Measurements from ENCODE around the gene XIST.
"Not testable (repeated sequence)": the region's sequence is repeated elsewhere in the genome, so short reads cannot be mapped to it uniquely, and the experiment has no call there.

The XIST gene

GRCh38 chrX:73838123-73838522, 14.4 kb downstream of the XIST start:
- no peak for DNase-seq

GRCh38 chrX:73836956-73837477, 15.5 kb downstream of the XIST start:
- DNase-seq: no peak

DNA sequence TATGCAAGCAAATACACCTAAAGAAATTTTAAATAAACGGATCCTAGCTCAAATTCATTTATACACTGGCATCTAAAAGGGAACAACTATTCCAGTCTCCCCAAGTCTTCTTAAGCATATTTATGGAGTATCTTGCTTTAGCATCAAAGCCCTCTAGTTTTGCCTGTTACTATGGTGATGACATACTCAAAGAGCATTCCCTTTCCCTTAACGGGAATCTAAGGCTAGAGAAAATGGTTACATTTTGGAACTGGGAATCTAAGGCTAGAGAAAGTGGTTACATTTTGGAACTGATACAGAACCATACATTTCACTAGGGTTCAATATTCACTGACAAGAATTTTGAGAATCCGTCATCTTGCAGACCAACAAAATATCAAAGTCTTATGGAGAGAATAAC, 18.3 kb downstream of the XIST start:
- no peak for DNase-seq

DNA sequence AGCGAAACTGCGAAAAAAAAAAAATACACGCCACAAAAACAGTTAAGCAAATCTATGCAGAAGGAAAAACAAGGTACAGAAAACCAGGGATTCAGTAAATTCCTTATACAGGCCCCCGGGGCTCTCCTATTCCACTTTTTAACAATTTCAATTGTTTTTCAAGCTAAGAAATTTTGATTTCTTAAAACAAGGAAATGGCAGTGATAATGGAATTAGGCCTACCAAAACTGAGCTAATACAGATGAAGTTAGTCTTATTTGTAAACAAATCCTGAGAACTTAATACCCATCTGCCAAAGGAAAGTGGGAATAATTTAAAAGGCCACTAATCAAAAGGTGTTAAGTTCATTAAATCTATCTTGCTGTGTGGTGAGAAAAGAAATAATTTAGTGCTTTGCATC, 20.2 kb downstream of the XIST start:
- no peak for DNase-seq

DNA sequence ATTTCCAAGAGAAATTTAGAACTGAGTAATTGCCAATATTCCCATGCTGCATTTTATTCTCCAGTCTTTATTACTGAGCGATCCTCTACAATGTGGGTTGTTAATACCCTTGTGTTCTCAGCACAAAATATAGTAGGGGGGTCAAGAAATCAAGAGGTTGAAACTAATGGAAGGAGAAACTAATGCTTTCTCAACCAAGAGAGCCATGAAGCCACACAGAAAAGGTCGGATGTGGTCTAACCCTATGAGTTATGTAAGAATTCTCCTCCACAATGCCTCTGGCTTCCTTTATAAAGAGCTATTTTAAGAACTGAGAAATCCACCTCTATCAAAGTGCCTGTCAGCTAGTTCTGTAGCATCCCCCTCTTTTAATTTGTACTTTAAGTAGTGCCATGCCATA, 21.0 kb downstream of the XIST start:
- no peak for DNase-seq

DNA sequence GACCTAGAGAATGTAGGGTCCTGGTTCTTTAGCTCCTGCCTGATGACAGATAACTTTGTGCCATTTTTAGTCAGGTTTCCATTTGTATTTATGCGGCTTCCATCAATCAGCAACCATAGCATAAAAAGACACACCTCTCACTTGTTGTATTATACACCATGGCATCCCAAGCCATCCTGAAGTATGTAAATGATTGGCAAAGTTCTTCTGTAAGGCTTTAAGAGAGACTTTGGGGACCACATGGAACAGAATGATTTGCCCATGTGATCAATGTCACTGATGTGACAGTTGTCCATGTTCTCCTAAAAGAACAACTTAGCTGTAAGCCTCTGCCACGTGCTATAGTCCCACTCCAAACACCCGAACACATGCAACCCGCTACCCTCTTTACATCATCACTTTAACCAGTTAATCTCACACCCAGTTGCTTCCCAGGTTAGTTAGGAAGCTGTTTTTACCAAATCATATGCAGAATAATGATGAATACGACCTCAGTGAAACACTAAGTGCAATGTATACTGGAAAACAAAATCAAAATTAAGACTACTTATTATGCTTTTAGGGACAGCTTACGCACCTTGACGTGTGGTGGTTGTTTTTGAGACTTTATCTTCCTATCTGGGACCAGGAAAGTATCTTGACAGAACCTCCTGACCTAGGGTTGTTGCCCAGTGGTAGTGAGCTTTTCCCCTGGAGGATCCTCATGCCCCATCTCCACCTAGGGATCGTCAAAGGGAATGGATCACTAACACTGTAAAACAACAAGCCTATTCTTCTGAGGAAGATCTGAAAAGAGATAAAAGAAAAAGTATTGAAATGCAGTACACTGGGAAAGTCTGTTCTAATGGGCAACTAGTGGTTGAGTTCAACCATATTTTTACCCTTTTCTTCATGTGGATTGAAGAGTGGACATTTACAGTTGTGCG, 21.8 kb downstream of the XIST start:
- DNase-seq: no peak

- no peak for DNase-seq
Measured at GRCh38 chrX:73829890-73830466, 22.5 kb downstream of the XIST start.

- DNase-seq: no peak
Measured at GRCh38 chrX:73828080-73828720, 24.3 kb downstream of the XIST start.

DNA sequence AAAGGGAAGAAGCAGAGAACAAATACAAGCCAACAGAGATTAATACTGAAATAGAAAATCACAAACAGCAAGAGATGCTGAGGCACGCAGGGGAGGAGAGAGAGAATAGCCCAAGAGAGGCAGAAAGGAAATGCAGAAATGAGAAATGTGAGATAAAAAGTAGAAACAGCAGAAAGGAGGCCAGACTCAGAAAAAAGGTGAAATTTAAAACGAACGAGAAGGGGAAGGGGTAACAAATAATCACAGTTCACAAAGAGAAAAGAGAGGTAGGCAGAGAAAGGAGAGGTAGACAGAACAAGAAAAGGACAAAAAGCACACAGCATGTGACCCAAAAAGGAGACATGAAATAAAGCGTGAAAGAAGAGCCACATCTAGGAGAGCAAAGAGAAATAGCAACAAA, 25.1 kb downstream of the XIST start:
- DNase-seq: no peak

- DNase-seq: no peak
Measured at GRCh38 chrX:73826996-73827395, 25.5 kb downstream of the XIST start.

- no peak for DNase-seq
Measured at GRCh38 chrX:73825569-73825968, 26.9 kb downstream of the XIST start.

DNA sequence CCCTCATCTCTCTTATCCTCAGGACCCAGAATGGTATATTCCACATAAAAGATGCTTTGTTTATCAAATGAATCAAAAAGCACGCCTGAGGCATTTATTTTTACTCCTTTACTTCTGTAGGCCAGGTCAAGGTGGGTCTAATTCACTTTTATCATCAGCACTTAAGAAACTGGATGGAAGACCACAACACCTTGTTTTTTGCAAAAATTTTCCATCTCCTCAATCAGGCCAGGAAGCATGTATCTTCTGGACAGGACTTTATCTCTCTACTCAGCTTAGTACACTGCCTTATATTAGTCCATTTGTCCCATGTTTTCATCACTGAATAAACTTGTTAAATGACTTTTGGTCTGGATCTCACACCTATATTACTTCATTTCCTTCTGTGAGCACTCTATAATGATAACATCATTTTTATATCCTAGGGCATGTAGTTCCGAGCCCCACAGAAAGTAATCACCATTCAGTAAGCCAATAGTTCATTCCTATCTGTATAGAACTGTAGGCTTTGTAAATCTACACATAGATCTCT, 29.0 kb downstream of the XIST start:
- no peak for DNase-seq

DNA sequence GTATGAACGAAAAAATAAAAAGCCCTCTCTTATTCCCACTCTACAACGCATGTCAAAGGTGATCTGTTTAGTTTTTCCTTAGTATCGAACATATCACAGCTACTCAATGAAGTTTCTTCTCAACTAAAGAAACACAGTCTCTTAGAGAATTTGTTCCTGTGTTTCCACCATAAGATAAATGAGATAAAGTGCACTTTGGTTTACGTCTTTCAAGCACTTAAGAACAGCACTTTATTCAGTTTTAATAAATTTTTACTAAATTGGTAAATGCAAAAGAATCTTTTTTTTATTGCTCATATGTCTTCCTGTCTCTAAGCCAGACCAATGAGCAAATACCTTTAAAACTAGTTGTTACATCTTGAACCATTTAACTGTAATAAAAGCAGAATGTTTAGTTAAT, 29.7 kb downstream of the XIST start:
- DNase-seq: no peak

- DNase-seq: no peak
Measured at GRCh38 chrX:73821921-73822559, 30.5 kb downstream of the XIST start.

DNA sequence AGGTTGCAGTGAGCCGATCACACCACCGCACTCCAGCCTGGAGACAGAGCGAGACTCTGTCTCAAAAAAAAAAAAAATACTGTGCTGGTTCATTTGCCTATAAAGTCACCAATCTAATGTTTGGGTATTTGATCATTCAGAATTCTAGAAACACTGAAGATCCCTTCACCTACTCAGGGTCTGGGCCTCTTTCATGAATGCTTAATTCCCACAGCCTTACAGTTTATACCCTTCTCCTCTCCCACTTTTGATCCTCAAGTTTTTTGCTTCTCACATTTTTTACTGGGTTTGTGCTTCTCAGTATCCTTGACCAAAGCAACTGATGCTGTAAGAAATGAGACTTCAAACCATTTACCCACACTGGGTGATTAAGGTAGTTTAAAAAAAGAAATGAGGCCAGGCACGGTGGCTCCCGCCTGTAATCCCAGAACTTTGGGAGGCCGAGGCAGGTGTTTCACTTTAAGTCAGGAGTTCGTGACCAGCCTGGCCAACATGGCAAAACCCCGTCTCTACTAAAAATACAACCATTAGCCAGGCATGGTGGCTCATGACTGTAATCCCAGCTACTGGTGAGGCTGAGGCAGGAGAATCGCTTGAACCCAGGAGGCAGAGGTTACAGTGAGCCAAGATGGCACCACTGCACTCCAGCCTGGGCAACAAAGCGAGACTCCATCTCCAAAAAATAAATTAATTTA, 32.5 kb downstream of the XIST start:
- not testable (repeated sequence) for DNase-seq

DNA sequence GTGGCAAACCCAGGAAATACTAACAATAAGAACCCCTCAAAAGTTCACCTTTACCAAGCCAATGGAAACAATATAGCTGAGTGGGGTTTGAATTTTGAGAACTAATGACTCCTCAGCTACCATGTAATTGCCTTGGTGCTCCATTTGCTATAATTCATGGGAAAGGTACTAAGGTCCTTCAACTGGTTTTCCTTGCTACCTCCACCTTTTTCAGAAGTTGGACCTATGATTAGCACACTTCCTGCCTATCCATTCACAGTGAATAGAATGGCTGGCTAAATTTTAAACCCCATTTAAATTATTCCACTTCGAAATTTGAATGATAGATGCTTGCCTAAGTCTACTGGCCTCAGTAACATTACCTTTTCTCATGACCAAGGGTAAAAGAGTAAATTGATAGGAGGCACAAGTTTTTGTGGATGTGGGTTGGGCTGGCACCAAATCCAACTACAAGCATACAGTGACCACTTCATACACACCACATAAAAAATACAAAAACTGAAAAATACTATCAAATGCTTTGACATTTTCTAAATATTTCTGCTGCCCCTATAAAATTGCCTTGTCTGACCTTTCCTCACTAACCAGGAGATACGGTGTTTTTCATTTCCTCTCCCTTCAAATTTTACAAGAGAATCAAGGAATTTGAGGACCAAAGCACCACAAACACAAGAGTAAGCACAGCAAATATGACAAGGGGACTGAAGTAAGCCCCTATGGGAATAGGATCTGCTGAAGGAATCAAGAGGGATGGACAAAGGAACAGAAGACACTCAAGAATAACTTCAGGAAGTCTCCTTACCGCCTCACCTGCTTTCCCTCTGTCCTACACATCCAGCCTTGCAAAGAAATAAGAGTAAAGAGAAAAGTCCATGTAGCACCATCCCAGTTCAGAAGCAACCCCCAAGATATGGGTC, 34.1 kb downstream of the XIST start:
- no peak for DNase-seq

- no peak for DNase-seq
Measured at GRCh38 chrX:73817393-73818199, 34.9 kb downstream of the XIST start.

- DNase-seq: no peak
Measured at GRCh38 chrX:73812256-73812655, 40.3 kb downstream of the XIST start.

GRCh38 chrX:73804109-73804508, 48.4 kb downstream of the XIST start:
- not testable (repeated sequence) for DNase-seq

GRCh38 chrX:73799888-73800287, 52.6 kb downstream of the XIST start:
- no peak for DNase-seq
